ENCODE results near the gene PDE4B.

PDE4B gene

GRCh38 chr1:65942476-65942875 lies 149.8 kb downstream of the PDE4B start:
- Histone ChIP-seq H3K4me3 (ENCODE audit: insufficient read depth, low read depth, low read length) (no peak overlapping the region), H3K4me1 (ENCODE audit: control insufficient read depth, insufficient read depth, low read length) (no peaks in the 10 kb centered on the region), H3K36me3 (ENCODE audit: control insufficient read depth, insufficient read depth, low read length) (no peaks in the 10 kb centered on the region), H3K27me3 (ENCODE audit: control insufficient read depth, insufficient read depth, low read length, poor library complexity, severe bottlenecking) (no peaks in the 10 kb centered on the region), H3K27ac (ENCODE audit: insufficient read depth, low read depth, low read length, poor library complexity, severe bottlenecking) (no peak overlapping the region), H3K9me3 (ENCODE audit: control insufficient read depth, low read length) (no peaks in the 10 kb centered on the region)
- 36 to 45% methylated on average over 1 of the region's 1 CpG for whole genome bisulfite sequencing, 2 experiments

- Histone ChIP-seq H3K27ac (ENCODE audit: insufficient read depth, low read depth, low read length, poor library complexity, severe bottlenecking) (no peak overlapping the region), H3K4me1 (ENCODE audit: control insufficient read depth, insufficient read depth, low read length) (no peaks in the 10 kb centered on the region), H3K36me3 (ENCODE audit: control insufficient read depth, insufficient read depth, low read length) (no peaks in the 10 kb centered on the region), H3K27me3 (ENCODE audit: control insufficient read depth, insufficient read depth, low read length, poor library complexity, severe bottlenecking) (no peaks in the 10 kb centered on the region), H3K9me3 (ENCODE audit: control insufficient read depth, low read length) (no peaks in the 10 kb centered on the region), H3K4me3 (ENCODE audit: insufficient read depth, low read depth, low read length) (no peak overlapping the region)
- 91 to 100% methylated on average over 1 of the region's 1 CpG for WGBS, 2 experiments
These were observed 153.7 kb downstream of the PDE4B start for GRCh38 chr1:65946376-65946775.

GRCh38 chr1:65946960-65947359 lies 154.3 kb downstream of the PDE4B start:
- H3K36me3 ChIP-seq (ENCODE audit: control insufficient read depth, insufficient read depth, low read length), result no peaks in the 10 kb centered on the region
- no peaks in the 10 kb centered on the region for H3K9me3 ChIP-seq (ENCODE audit: control insufficient read depth, low read length)
- WGBS, 2 experiments, result 92 to 95% methylated on average over 5 of the region's 5 CpGs
- no peaks in the 10 kb centered on the region for H3K27me3 ChIP-seq (ENCODE audit: control insufficient read depth, insufficient read depth, low read length, poor library complexity, severe bottlenecking)
- H3K27ac ChIP-seq (ENCODE audit: insufficient read depth, low read depth, low read length, poor library complexity, severe bottlenecking), result no peak overlapping the region
- no peak overlapping the region for H3K4me3 ChIP-seq (ENCODE audit: insufficient read depth, low read depth, low read length)
- H3K4me1 ChIP-seq (ENCODE audit: control insufficient read depth, insufficient read depth, low read length), result no peaks in the 10 kb centered on the region

- H3K4me3 ChIP-seq (ENCODE audit: insufficient read depth, low read depth, low read length), result no peak overlapping the region
- no peaks in the 10 kb centered on the region for H3K4me1 ChIP-seq (ENCODE audit: control insufficient read depth, insufficient read depth, low read length)
- H3K27me3 ChIP-seq (ENCODE audit: control insufficient read depth, insufficient read depth, low read length, poor library complexity, severe bottlenecking), result no peaks in the 10 kb centered on the region
- 83 to 88% methylated on average over 7 of the region's 7 CpGs for WGBS, 2 experiments
- no peaks in the 10 kb centered on the region for H3K9me3 ChIP-seq (ENCODE audit: control insufficient read depth, low read length)
- H3K36me3 ChIP-seq (ENCODE audit: control insufficient read depth, insufficient read depth, low read length), result no peaks in the 10 kb centered on the region
- H3K27ac ChIP-seq (ENCODE audit: insufficient read depth, low read depth, low read length, poor library complexity, severe bottlenecking), result no peak overlapping the region
These were observed 156.0 kb downstream of the PDE4B start for GRCh38 chr1:65948609-65949229.

- H3K27me3 ChIP-seq (ENCODE audit: control insufficient read depth, insufficient read depth, low read length, poor library complexity, severe bottlenecking), result no peaks in the 10 kb centered on the region
- no peaks in the 10 kb centered on the region for H3K36me3 ChIP-seq (ENCODE audit: control insufficient read depth, insufficient read depth, low read length)
- H3K4me3 ChIP-seq (ENCODE audit: insufficient read depth, low read depth, low read length), result no peak overlapping the region
- H3K9me3 ChIP-seq (ENCODE audit: control insufficient read depth, low read length), result no peaks in the 10 kb centered on the region
- H3K4me1 ChIP-seq (ENCODE audit: control insufficient read depth, insufficient read depth, low read length), result no peaks in the 10 kb centered on the region
- WGBS, 2 experiments, result 89 to 96% methylated on average over 2 of the region's 2 CpGs
- H3K27ac ChIP-seq (ENCODE audit: insufficient read depth, low read depth, low read length, poor library complexity, severe bottlenecking), result no peak overlapping the region
These were observed 156.5 kb downstream of the PDE4B start for GRCh38 chr1:65949230-65949626.

- Histone ChIP-seq H3K27me3 (ENCODE audit: control insufficient read depth, insufficient read depth, low read length, poor library complexity, severe bottlenecking) (no peaks in the 10 kb centered on the region), H3K4me1 (ENCODE audit: control insufficient read depth, insufficient read depth, low read length) (no peaks in the 10 kb centered on the region), H3K36me3 (ENCODE audit: control insufficient read depth, insufficient read depth, low read length) (no peaks in the 10 kb centered on the region), H3K27ac (ENCODE audit: insufficient read depth, low read depth, low read length, poor library complexity, severe bottlenecking) (no peak overlapping the region), H3K4me3 (ENCODE audit: insufficient read depth, low read depth, low read length) (no peak overlapping the region), H3K9me3 (ENCODE audit: control insufficient read depth, low read length) (no peaks in the 10 kb centered on the region)
- WGBS, 2 experiments, result 91 to 92% methylated on average over 3 of the region's 3 CpGs
These were observed 157.2 kb downstream of the PDE4B start for GRCh38 chr1:65949933-65950332.

- no peak overlapping the region for H3K27ac ChIP-seq (ENCODE audit: insufficient read depth, low read depth, low read length, poor library complexity, severe bottlenecking)
- no peaks in the 10 kb centered on the region for H3K4me1 ChIP-seq (ENCODE audit: control insufficient read depth, insufficient read depth, low read length)
- no peaks in the 10 kb centered on the region for H3K36me3 ChIP-seq (ENCODE audit: control insufficient read depth, insufficient read depth, low read length)
- 91 to 100% methylated on average over 1 to 3 of the region's 3 CpGs for WGBS, 2 experiments
- H3K4me3 ChIP-seq (ENCODE audit: insufficient read depth, low read depth, low read length), result no peak overlapping the region
- no peaks in the 10 kb centered on the region for H3K27me3 ChIP-seq (ENCODE audit: control insufficient read depth, insufficient read depth, low read length, poor library complexity, severe bottlenecking)
- H3K9me3 ChIP-seq (ENCODE audit: control insufficient read depth, low read length), result no peaks in the 10 kb centered on the region
These were observed 160.0 kb downstream of the PDE4B start for GRCh38 chr1:65952696-65953095.

- no peaks in the 10 kb centered on the region for H3K27me3 ChIP-seq (ENCODE audit: control insufficient read depth, insufficient read depth, low read length, poor library complexity, severe bottlenecking)
- H3K27ac ChIP-seq (ENCODE audit: insufficient read depth, low read depth, low read length, poor library complexity, severe bottlenecking), result no peak overlapping the region
- no peaks in the 10 kb centered on the region for H3K9me3 ChIP-seq (ENCODE audit: control insufficient read depth, low read length)
- no peaks in the 10 kb centered on the region for H3K36me3 ChIP-seq (ENCODE audit: control insufficient read depth, insufficient read depth, low read length)
- no peak overlapping the region for H3K4me3 ChIP-seq (ENCODE audit: insufficient read depth, low read depth, low read length)
- H3K4me1 ChIP-seq (ENCODE audit: control insufficient read depth, insufficient read depth, low read length), result no peaks in the 10 kb centered on the region
- WGBS, 2 experiments, result 93 to 95% methylated on average over 1 of the region's 1 CpG
These were observed 160.5 kb downstream of the PDE4B start for GRCh38 chr1:65953170-65953569.

GRCh38 chr1:65955071-65955470 lies 162.4 kb downstream of the PDE4B start:
- H3K27ac ChIP-seq (ENCODE audit: insufficient read depth, low read depth, low read length, poor library complexity, severe bottlenecking), result no peak overlapping the region
- no peaks in the 10 kb centered on the region for H3K9me3 ChIP-seq (ENCODE audit: control insufficient read depth, low read length)
- H3K27me3 ChIP-seq (ENCODE audit: control insufficient read depth, insufficient read depth, low read length, poor library complexity, severe bottlenecking), result no peaks in the 10 kb centered on the region
- no peak overlapping the region for H3K4me3 ChIP-seq (ENCODE audit: insufficient read depth, low read depth, low read length)
- H3K36me3 ChIP-seq (ENCODE audit: control insufficient read depth, insufficient read depth, low read length), result no peaks in the 10 kb centered on the region
- 61 to 80% methylated on average over 2 to 3 of the region's 3 CpGs for WGBS, 2 experiments
- H3K4me1 ChIP-seq (ENCODE audit: control insufficient read depth, insufficient read depth, low read length), result no peaks in the 10 kb centered on the region

- Histone ChIP-seq H3K9me3 (ENCODE audit: control insufficient read depth, low read length) (no peaks in the 10 kb centered on the region), H3K36me3 (ENCODE audit: control insufficient read depth, insufficient read depth, low read length) (no peaks in the 10 kb centered on the region), H3K27ac (ENCODE audit: insufficient read depth, low read depth, low read length, poor library complexity, severe bottlenecking) (no peak overlapping the region), H3K4me1 (ENCODE audit: control insufficient read depth, insufficient read depth, low read length) (no peaks in the 10 kb centered on the region), H3K27me3 (ENCODE audit: control insufficient read depth, insufficient read depth, low read length, poor library complexity, severe bottlenecking) (no peaks in the 10 kb centered on the region), H3K4me3 (ENCODE audit: insufficient read depth, low read depth, low read length) (no peak overlapping the region)
- 92 to 94% methylated on average over 5 to 6 of the region's 6 CpGs for WGBS, 2 experiments
These were observed 162.8 kb downstream of the PDE4B start for GRCh38 chr1:65955503-65955902.
